ENCODE data around the gene DMKN. TPM values are rescaled to one million over a fixed set of nuclear protein-coding genes. Genes with fewer than 3 reads are reported as not detected.

DMKN gene
- total and polyA plus RNA-seq, 2 of the 8 experiments (the other 6 are each of a cell fraction or from before 2014, with no cell fraction given) = 290 to 330 TPM

- Histone ChIP-seq H3K4me1 (replicated peaks in 1 of 4; ENCODE audit: control insufficient read depth in 3 of 4, insufficient read depth in 4 of 4, low read length in 3 of 4) (peaks cover 7 to 22% (median 14%) of the 10 kb centered on the region in 4 experiments), H3K14ac (ENCODE audit: insufficient read length) (no peak overlapping the region), H3K4ac (replicated peaks; ENCODE audit: insufficient read length, low read depth, low read length) (no peak overlapping the region), H3K4me3 (ENCODE audit: extremely low read depth in 1 of 4, insufficient read depth in 2 of 4, low read depth in 3 of 4, low read length in 4 of 4) (peak overlapping the region in 1 of 4 experiments; percentile 17; a peak in 3 of 8 replicates), H3K79me1 (ENCODE audit: low read depth, low read length) (no peaks in the 10 kb centered on the region), H2BK12ac (ENCODE audit: low read depth, low read length) (peak overlapping the region; percentile 2; the same call in 1 of the 2 replicates), H3K27me3 (replicated peaks in 1 of 4; ENCODE audit: control insufficient read depth in 3 of 4, extremely low read depth in 1 of 4, insufficient read depth in 3 of 4, low read length in 3 of 4) (peaks cover 0 to 3% (median 0%) of the 10 kb centered on the region in 4 experiments; a peak in 2 of 7 replicates), H4K20me1 (replicated peaks in 1 of 2; ENCODE audit: control insufficient read depth in 1 of 2, insufficient read depth in 2 of 2, low read length in 2 of 2) (no peaks in the 10 kb centered on the region), H3K9me3 (ENCODE audit: insufficient read depth in 2 of 2, low read depth in 1 of 2, low read length in 1 of 2) (no peaks in the 10 kb centered on the region), H2AK5ac (ENCODE audit: low read depth, low read length) (no peak overlapping the region), H4K5ac (ENCODE audit: insufficient read length, low read depth, low read length) (peak overlapping the region; percentile 21), H2AFZ (ENCODE audit: low read length) (peak overlapping the region; percentile 77; the same call in 1 of the 2 replicates), H3K27ac (ENCODE audit: low read depth, low read length) (no peak overlapping the region), H3K18ac (ENCODE audit: extremely low read depth, low read length) (peak overlapping the region; percentile 42; the same call in 1 of the 2 replicates), H3K9ac (replicated peaks in 1 of 4; ENCODE audit: extremely low read depth in 1 of 4, low read depth in 3 of 4, low read length in 3 of 4) (no peak overlapping the region), H2BK20ac (ENCODE audit: low read length) (0 out of 2 replicates have a peak overlapping the region, but pooled peaks have one; percentile 29), H2BK120ac (replicated peaks; ENCODE audit: low read depth, low read length) (no peak overlapping the region), H3K23ac (ENCODE audit: insufficient read length) (no peak overlapping the region), H3K4me2 (ENCODE audit: insufficient read depth in 1 of 2, low read depth in 2 of 2, low read length in 2 of 2) (peak overlapping the region; percentile 48 to 56), H3K56ac (replicated peaks; ENCODE audit: insufficient read length, low read depth, low read length) (no peak overlapping the region), H3K23me2 (ENCODE audit: low read depth, low read length) (peaks cover 3% of the 10 kb centered on the region; the same call in 1 of the 2 replicates), H4K8ac (ENCODE audit: extremely low read depth, insufficient read depth, low read length) (no peak overlapping the region; the same call in 1 of the 2 replicates), H2BK5ac (ENCODE audit: low read depth, low read length) (peak overlapping the region; percentile 1; the same call in 1 of the 2 replicates), H4K91ac (replicated peaks; ENCODE audit: insufficient read length, low read length) (peak overlapping the region; percentile 16), H3K36me3 (ENCODE audit: control insufficient read depth in 2 of 4, insufficient read depth in 4 of 4, low read length in 3 of 4) (no peaks in the 10 kb centered on the region), H2BK15ac (ENCODE audit: low read length) (peak overlapping the region; percentile 31; the same call in 1 of the 2 replicates), H3K79me2 (ENCODE audit: control insufficient read depth in 1 of 2, insufficient read depth in 2 of 2, low read length in 2 of 2) (no peaks in the 10 kb centered on the region)
- CTCF ChIA-PET (ENCODE audit: partially characterized antibody) = interaction anchor here (0.6 to 2.3 kb wide), 5 partner anchors 10 to 870 kb away, joined by 3 to 11 read pairs (median 4); no protein-coding TSS in a partner anchor
- FAIRE-seq = no peak
- 0 out of 4 replicates have a peak, but pooled peaks of 1 of the 2 experiments have one; percentile 17 for TF ChIP-seq HDAC2 (IDR thresholded peaks at IDR 0.05; ENCODE audit: borderline replicate concordance in 1 of 2, low read depth in 2 of 2, low read length in 2 of 2)
- TF ChIP-seq RXRA (IDR thresholded peaks at IDR 0.05; ENCODE audit: insufficient read depth, low read depth, low read length) = no peak
- TF ChIP-seq KDM4A (IDR thresholded peaks at IDR 0.05; ENCODE audit: low read depth, low read length, severe bottlenecking) = peak; percentile 30
- TF ChIP-seq E2F6 (IDR thresholded peaks at IDR 0.05) = peak; percentile 49; the same call in 1 of the 2 replicates
- TF ChIP-seq SP4 (IDR thresholded peaks at IDR 0.05; ENCODE audit: low read length) = no peak
- DNase-seq (ENCODE audit: low read depth in 1 of 2, low spot score in 2 of 2) = no peak
- WGBS, 2 experiments (ENCODE audit: extremely low coverage in 1 of 2, insufficient coverage in 1 of 2, insufficient read length in 1 of 2, insufficient replicate concordance in 2 of 2, low coverage in 1 of 2, low lambda C conversion rate in 2 of 2, missing lambda C conversion rate in 1 of 2) = 30% methylated on average over 10 of the region's 11 CpGs; no CpG with 5 or more reads in 1 of the 2 experiments
- POLR2A ChIA-PET (ENCODE audit: partially characterized antibody) = interaction anchor here (0.8 to 4.6 kb wide), 5 partner anchors 11 to 171 kb away, joined by 3 to 34 read pairs (median 3); no protein-coding TSS in a partner anchor
Observed at GRCh38 chr19:35524181-35524837, 10.9 kb upstream of the DMKN start.

All from H1 (cell line).